NCI-H2196 treated with DMSO at 0.1 percent for 48 hours (cell line): ENCODE measurements around the gene CLEC16A.

Experiments used
- DNase-seq: peaks from one replicate; lab custom pipeline; 2025; ENCODE audit not compliant: unreplicated experiment; lab: John Stamatoyannopoulos, UW

The CLEC16A gene

GRCh38 chr16:10987361-10988163 is 43.2 kb downstream of the CLEC16A start:
- no peak for DNase-seq

GRCh38 chr16:10988164-10988803 is 43.9 kb downstream of the CLEC16A start:
- DNase-seq: no peak

DNA sequence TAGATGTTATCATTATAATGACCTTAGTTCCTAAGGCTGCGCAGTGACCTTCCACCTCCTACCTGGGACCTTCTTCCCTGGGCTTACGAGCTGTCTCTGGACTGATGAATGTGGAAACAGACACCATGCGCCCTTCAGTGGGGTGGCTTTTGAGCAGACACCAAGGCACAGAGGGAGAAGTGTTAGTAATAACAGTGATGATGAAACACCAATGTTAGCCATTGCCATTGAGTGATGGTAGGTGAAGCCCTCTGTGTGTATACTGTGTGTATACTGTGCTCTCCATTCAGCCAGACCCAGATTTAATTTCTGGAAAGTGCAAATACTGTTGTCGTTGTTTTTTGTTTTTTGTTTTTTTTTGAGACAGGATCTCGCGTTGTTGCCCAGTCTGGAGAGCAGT is 44.5 kb downstream of the CLEC16A start:
- DNase-seq: no peak

GRCh38 chr16:10989559-10989958 is 45.2 kb downstream of the CLEC16A start:
- DNase-seq: no peak

DNA sequence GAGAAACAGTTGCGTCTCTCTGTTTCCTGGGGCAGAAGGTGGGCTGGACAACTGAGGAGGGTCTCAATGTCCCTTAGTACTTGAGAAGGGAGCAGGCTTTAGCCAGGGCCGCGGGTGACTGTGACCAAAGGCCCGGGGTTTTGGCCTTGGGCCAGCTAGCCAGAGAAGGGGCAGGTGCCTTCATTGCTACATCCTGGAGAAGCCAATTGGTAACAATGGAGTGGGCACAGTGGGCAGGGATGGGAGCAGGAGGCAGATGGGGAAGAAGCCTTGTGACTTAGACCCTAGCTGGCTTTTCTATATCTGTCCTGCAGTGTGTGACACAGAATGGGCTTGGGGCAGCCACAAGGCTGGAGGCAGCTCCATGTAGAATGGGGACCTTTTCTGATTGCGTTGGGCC is 46.0 kb downstream of the CLEC16A start:
- DNase-seq: no peak

DNA sequence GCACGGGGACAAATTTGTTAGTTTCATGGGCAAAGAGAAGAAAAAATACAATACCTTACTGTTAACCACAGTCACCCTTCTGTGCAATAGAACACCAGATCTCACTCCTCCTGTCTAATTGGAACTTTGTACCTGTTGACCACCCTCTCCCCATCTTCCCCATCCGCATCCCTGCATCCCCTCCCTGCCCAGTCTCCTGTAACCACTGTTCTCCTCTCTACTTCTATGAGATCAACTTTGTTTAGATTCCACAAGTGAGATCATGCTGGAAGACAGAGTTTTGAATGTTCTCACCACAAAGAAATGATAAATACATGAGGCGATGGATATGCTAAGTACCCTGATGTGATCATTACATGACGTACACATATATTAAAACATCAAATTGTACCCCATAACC is 47.7 kb downstream of the CLEC16A start:
- DNase-seq: no peak

- no peak for DNase-seq
These were observed 48.4 kb downstream of the CLEC16A start for GRCh38 chr16:10992797-10993196.

DNA sequence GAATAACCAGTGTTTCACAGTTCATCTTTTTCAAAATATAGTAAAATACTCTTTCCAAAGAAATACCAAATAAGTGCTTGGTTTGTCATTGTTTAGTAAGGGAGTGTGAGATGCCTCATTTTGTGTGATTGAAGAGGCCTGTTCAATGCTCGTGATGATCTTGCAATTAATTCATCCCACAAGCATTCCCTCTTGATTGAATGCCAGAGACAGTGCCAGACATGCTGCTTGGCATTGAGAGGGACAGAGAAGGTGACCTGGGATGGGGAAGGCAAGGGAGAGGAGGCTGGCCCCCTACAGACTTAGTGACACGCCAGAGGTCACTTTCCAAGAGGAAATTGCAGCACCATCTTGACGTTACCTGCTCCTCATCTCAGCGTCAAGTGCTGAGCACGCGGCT is 49.3 kb downstream of the CLEC16A start:
- no peak for DNase-seq

DNA sequence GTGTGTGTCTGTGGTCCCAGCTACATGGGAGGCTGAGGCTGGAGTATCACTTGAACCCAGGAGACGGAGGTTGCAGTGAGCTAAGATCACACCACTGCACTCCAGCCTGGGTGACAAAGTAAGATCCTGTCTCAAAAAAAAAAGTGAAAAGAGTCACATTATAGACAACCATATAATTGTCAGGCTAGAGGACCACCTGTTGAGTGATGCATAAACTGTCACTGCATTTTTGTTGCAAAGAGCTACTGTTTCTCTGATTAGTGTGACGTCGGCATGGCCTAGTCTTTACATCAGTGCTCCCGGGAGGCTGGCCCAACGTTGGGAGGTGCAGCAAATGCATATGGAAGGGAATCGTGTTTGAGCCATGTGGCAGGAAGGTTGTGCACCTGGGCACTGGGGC is 50.2 kb downstream of the CLEC16A start:
- DNase-seq: no peak

DNA sequence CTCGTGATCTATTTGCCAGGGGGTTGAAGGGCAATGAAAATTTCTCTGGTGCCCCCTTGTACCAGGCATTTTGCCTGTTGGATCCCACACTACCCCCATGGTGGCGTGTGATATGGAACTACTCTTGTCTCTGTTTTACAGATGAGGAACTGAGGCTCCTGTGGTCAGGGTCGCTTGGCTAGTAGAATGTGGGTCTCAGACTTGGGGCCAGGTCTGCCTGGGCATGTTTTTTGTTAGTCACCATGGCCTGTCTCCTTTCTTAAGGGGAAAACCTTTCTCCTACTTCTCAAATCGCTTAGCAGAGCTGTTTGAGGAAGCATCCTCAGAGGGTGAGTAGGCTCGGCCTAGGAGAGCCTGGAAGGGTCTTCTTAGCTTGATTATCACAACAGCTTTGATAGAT is 51.2 kb downstream of the CLEC16A start:
- no peak for DNase-seq

DNA sequence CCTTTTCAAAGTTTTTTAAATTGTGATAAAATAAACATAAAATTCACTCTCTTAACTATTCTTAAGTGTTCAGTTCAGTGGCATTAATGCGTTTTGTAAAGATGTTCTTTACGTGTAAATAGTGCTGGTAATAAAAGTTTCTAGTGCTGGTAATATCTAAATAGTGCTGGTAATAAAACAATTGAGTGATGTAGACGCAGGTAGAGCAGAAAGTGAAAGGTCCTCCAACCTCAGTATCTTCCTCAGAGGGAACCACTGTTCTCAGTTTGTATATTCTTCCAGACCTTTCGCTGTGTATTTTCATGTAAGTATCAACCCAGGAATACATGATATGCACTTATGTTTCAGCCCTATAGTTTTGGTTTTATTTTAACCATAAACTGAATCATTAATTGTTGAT is 53.1 kb downstream of the CLEC16A start:
- no peak for DNase-seq

DNA sequence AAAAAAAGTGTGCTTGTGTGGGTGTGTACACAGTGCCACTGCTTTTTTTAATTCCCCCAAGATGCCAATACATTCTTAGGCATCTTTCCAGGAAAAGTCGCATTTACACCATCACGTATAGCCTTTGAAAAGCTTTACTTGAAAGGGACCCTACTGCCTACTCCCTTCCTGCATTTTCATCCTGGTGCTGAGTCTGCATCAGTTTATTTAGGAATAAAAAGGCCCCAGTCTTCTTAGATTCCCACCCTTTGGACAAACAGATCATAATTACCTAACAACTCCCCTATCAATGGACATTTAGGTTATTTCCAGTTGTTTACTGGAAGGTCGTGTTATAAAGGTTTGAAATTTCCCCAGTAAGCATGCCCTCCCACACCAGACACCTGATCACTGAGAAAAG is 54.9 kb downstream of the CLEC16A start:
- DNase-seq: no peak

DNA sequence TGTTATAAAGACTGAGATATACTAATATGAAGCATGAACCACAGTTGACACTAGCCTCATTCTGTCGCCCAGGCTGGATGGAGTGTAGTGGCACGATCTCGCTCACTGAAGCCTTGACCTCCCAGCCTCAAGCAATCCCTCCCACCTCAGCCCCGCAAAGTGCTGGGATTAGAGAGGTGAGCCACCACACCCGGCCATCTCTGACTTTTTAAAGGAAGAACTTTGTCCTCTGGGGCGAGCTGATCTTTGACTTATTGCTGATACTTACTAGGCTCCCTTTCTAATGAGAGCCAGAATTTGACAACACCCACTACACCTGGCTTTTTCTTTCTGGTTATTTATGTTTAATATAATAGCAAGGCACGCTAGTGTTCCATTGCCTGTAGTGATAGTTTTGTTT is 57.2 kb downstream of the CLEC16A start:
- no peak for DNase-seq

DNA sequence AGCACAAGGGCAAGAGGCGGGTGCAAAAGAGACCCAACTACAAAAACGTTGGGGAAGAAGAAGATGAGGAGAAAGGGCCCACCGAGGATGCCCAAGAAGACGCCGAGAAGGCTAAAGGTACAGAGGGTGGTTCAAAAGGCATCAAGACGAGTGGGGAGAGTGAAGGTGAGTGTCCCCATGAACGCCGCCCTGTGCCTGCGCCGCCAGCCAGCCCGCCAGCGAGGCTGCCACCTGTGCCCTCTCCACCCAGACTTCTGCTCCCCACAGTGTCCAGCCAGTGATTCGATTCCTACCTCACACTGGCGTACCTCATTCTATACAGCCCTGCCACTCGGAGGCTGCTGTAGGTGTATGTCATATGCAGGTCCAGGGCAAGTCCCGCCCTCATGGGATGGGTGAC is 58.8 kb downstream of the CLEC16A start:
- no peak for DNase-seq

DNA sequence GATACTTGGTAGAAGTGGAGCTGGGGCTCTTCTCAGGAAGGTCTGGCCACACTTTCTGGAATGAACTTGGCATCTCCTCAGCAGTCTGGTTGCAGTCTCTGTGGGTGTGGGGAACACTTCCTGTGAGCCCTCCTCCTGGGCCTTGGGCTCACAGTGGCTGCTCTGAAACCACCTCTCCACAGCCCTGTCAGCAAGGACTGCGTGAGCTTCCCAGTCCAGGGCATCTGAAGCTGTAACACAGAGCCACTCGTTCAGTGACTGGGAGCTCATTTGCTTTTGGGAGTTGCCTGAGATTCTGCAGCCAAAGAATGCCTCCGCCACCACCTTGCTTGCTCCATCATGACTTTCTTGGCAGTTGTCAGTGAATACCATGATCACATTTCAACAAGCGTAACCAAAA is 60.0 kb downstream of the CLEC16A start:
- no peak for DNase-seq

GRCh38 chr16:11004973-11005610 is 60.7 kb downstream of the CLEC16A start:
- no peak for DNase-seq

- no peak for DNase-seq
These were observed 61.2 kb downstream of the CLEC16A start for GRCh38 chr16:11005611-11005975.

DNA sequence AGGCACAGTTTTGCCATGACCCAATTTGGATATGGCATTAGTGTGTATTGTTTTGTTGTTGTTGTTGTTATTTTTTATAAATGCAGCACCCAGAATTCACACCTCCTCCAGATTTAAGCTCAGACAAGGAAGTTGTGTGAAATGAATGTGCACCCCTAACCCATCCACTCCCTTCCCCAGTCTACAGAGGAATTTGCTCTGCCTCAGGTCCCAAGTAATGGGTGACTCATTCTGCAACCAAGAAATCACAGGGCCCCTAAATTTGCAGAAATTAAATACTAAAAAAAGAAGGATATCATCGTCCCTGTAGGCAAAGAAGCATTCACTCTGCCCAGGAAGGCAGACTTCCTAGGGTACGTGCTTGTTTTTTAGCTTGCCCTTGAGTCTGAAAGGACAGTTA is 62.3 kb downstream of the CLEC16A start:
- no peak for DNase-seq

GRCh38 chr16:11007714-11008280 is 63.4 kb downstream of the CLEC16A start:
- DNase-seq: no peak

- no peak for DNase-seq
These were observed 64.8 kb downstream of the CLEC16A start for GRCh38 chr16:11009027-11009755.

- no peak for DNase-seq
These were observed 66.3 kb downstream of the CLEC16A start for GRCh38 chr16:11010575-11011221.
